ENCODE data around the gene KCNJ6. TPM values are rescaled to one million over a fixed set of nuclear protein-coding genes. Genes with fewer than 3 reads are reported as not detected.

The KCNJ6 gene
- total and polyA plus RNA-seq, 2 of the 8 experiments (the other 6 are each of a cell fraction or from before 2014, with no cell fraction given) = 0.51 to 1.2 TPM

DNA sequence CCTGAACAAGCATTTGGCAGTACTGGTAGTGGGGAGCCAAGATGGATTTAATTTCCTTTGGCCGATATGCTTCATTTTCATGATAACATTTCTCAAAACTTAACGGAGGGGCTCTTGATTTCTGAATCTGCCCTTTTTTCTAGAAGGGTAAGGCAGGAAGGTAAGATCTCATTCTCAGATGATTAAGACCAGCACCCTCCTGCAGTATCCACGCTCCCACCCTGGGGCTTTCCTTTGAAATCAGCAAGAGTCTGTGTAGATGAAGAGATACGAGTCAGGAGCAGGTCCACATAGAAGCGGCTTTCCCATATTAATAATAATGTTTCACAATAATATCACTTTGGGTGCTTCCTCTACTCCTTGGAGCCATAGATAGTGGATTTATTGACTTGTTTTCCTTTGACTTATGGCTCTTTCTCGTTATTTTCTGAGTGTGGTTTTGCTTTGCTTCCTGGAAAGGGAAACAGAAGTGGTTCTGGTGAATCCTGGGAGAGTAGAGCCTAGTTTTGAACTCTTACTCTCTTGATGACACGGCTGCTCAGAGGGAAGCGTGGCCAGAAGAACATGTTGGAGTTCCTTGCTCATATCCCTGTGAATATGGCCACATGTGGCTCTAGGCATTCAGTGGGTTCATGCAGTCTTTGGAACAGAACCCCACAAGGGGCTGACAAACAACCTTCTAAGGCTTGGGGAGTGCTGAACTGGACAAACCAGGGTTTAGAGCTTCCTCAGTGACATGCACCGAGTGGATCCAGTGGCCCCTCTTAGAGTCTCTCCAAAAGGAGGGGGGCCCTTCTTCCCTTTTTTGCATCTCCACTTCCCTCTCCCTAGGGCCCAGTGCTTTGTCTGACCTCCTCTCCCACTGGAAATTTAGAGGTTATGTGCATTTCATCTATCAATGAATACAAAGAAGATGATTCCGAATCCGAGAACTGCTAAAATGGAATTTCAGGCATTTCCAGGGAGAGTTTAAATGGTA is 354.0 kb downstream of the KCNJ6 start:
- Histone ChIP-seq H4K20me1 (replicated peaks in 1 of 2; ENCODE audit: control insufficient read depth in 1 of 2, insufficient read depth in 2 of 2, low read length in 2 of 2) (no peaks in the 10 kb centered on the region), H3K4me1 (replicated peaks in 1 of 4; ENCODE audit: control insufficient read depth in 3 of 4, insufficient read depth in 4 of 4, low read length in 3 of 4) (peaks cover 4 to 16% (median 12%) of the 10 kb centered on the region in 4 experiments), H3K9ac (replicated peaks in 1 of 4; ENCODE audit: extremely low read depth in 1 of 4, low read depth in 3 of 4, low read length in 3 of 4) (no peak overlapping the region), H3K27me3 (replicated peaks in 1 of 4; ENCODE audit: control insufficient read depth in 3 of 4, extremely low read depth in 1 of 4, insufficient read depth in 3 of 4, low read length in 3 of 4) (peaks cover 0 to 7% (median 3%) of the 10 kb centered on the region in 4 experiments; a peak in 5 of 7 replicates), H2BK12ac (ENCODE audit: low read depth, low read length) (peak overlapping the region; percentile 22; the same call in 1 of the 2 replicates), H3K56ac (replicated peaks; ENCODE audit: insufficient read length, low read depth, low read length) (no peak overlapping the region), H3K23me2 (ENCODE audit: low read depth, low read length) (peaks cover 5% of the 10 kb centered on the region; the same call in 1 of the 2 replicates), H3K4ac (replicated peaks; ENCODE audit: insufficient read length, low read depth, low read length) (no peak overlapping the region), H2AK5ac (ENCODE audit: low read depth, low read length) (no peak overlapping the region), H3K4me2 (ENCODE audit: insufficient read depth in 1 of 2, low read depth in 2 of 2, low read length in 2 of 2) (no peak overlapping the region; a peak in 1 of 4 replicates), H4K8ac (ENCODE audit: extremely low read depth, insufficient read depth, low read length) (no peak overlapping the region), H4K91ac (replicated peaks; ENCODE audit: insufficient read length, low read length) (no peak overlapping the region), H3K4me3 (ENCODE audit: extremely low read depth in 1 of 4, insufficient read depth in 2 of 4, low read depth in 3 of 4, low read length in 4 of 4) (no peak overlapping the region), H3K18ac (ENCODE audit: extremely low read depth, low read length) (no peak overlapping the region), H2BK120ac (replicated peaks; ENCODE audit: low read depth, low read length) (no peak overlapping the region), H3K27ac (ENCODE audit: low read depth, low read length) (no peak overlapping the region), H3K79me2 (ENCODE audit: control insufficient read depth in 1 of 2, insufficient read depth in 2 of 2, low read length in 2 of 2) (no peaks in the 10 kb centered on the region), H2BK5ac (ENCODE audit: low read depth, low read length) (no peak overlapping the region), H3K36me3 (ENCODE audit: control insufficient read depth in 2 of 4, insufficient read depth in 4 of 4, low read length in 3 of 4) (no peaks in the 10 kb centered on the region), H2AFZ (ENCODE audit: low read length) (no peak overlapping the region), H3K79me1 (ENCODE audit: low read depth, low read length) (no peaks in the 10 kb centered on the region), H2BK20ac (ENCODE audit: low read length) (0 out of 2 replicates have a peak overlapping the region, but pooled peaks have one; percentile 21), H3K14ac (ENCODE audit: insufficient read length) (no peak overlapping the region), H2BK15ac (ENCODE audit: low read length) (no peak overlapping the region), H3K23ac (ENCODE audit: insufficient read length) (no peak overlapping the region), H4K5ac (ENCODE audit: insufficient read length, low read depth, low read length) (no peak overlapping the region), H3K9me3 (ENCODE audit: insufficient read depth in 2 of 2, low read depth in 1 of 2, low read length in 1 of 2) (peaks cover 0 to 9% of the 10 kb centered on the region in 2 experiments; a peak in 1 of 4 replicates)
- ChIA-PET CTCF (ENCODE audit: partially characterized antibody) (interaction anchor here (1.2 to 1.9 kb wide), 2 partner anchors 7 to 37 kb away, joined by 4 to 7 read pairs; no protein-coding TSS in a partner anchor), POLR2A (ENCODE audit: partially characterized antibody) (interaction anchor here (1.4 to 3.3 kb wide), 2 partner anchors 8 to 29 kb away, joined by 3 to 26 read pairs; no protein-coding TSS in a partner anchor)
- FAIRE-seq = no peak
- WGBS, 2 experiments (ENCODE audit: extremely low coverage in 1 of 2, insufficient coverage in 1 of 2, insufficient read length in 1 of 2, insufficient replicate concordance in 2 of 2, low coverage in 1 of 2, low lambda C conversion rate in 2 of 2, missing lambda C conversion rate in 1 of 2) = 93% methylated on average over 11 of the region's 11 CpGs; no CpG with 5 or more reads in 1 of the 2 experiments
- peak in 1 of 2 experiments; percentile 19 for DNase-seq (ENCODE audit: low read depth in 1 of 2, low spot score in 2 of 2)
- TF ChIP-seq CREB1 (IDR thresholded peaks at IDR 0.05) (no peak), RXRA (IDR thresholded peaks at IDR 0.05; ENCODE audit: insufficient read depth, low read depth, low read length) (no peak), CHD1 (IDR thresholded peaks at IDR 0.05; ENCODE audit: low read depth, low read length) (no peak), GTF2F1 (IDR thresholded peaks at IDR 0.05; ENCODE audit: borderline replicate concordance, low read depth, low read length) (no peak), SP2 (IDR thresholded peaks at IDR 0.05; ENCODE audit: low read length) (no peak), USF2 (IDR thresholded peaks at IDR 0.05; ENCODE audit: low read length) (no peak), TCF12 (IDR thresholded peaks at IDR 0.05; ENCODE audit: low read depth, low read length) (no peak), BRCA1 (IDR thresholded peaks at IDR 0.05; ENCODE audit: low read depth, low read length) (no peak), HDAC2 (IDR thresholded peaks at IDR 0.05; ENCODE audit: borderline replicate concordance in 1 of 2, low read depth in 2 of 2, low read length in 2 of 2) (no peak)
